Neural cell (in vitro differentiated cells): ENCODE measurements around the gene APOL6. TPM values are rescaled to one million over a fixed set of nuclear protein-coding genes. Genes with fewer than 3 reads are reported as not detected.

Experiments
- polyA plus RNA-seq: library from polyadenylated mRNA; depleted of rRNA; stranded (reverse); fragments of >200 nt; gene quantifications from 2 replicates; pipeline ENCODE4 v1.2.3, GENCODE V29; 2014

The APOL6 gene
- polyA plus RNA-seq, 1 donor from 2014 or later: not detected

Other genes starting within 250 kb of the APOL6 start
- gene MCM5, start 248.3 kb upstream of the APOL6 start, polyA plus RNA-seq: 6.9 and 7.2 TPM in 2 replicates
- gene RASD2, start 107.6 kb upstream of the APOL6 start, polyA plus RNA-seq: 0.14 and 0.40 TPM in 2 replicates
- 0.51 TPM in 1 of 2 replicates, not detected in the other for gene MB, start 31.1 kb upstream of the APOL6 start, polyA plus RNA-seq
- gene APOL5, start 69.4 kb downstream of the APOL6 start, polyA plus RNA-seq: not detected in 2 replicates